ENCODE measurements around the gene MYH2. TPM values are rescaled to one million over a fixed set of nuclear protein-coding genes. Genes with fewer than 3 reads are reported as not detected.

MYH2 gene
- total and polyA plus RNA-seq, 2 donors (not counting 1 experiment from before 2014, with no cell fraction given): not detected

GRCh38 chr17:10521949-10522348 is 27.5 kb downstream of the MYH2 start:
- POLR2A ChIA-PET: no interaction called here
- Histone ChIP-seq H3K4me2 (replicated peaks; ENCODE audit: low read depth, low read length, poor library complexity, severe bottlenecking) (no peak overlapping the region), H3K79me2 (ENCODE audit: control insufficient read depth, insufficient read depth, low read length) (no peaks in the 10 kb centered on the region), H4K20me1 (ENCODE audit: control insufficient read depth, insufficient read depth, low read length, poor library complexity, severe bottlenecking) (no peaks in the 10 kb centered on the region), H3K36me3 (replicated peaks in 1 of 2; ENCODE audit: control extremely low read depth in 1 of 2, control insufficient read depth in 1 of 2, extremely low read depth in 1 of 2, insufficient read depth in 2 of 2, low read length in 1 of 2) (no peaks in the 10 kb centered on the region), H3K4me1 (ENCODE audit: control insufficient read depth in 2 of 2, insufficient read depth in 2 of 2, low read length in 2 of 2) (no peaks in the 10 kb centered on the region), H3K4me3 (ENCODE audit: control extremely low read depth in 1 of 5, extremely low read depth in 1 of 5, insufficient read depth in 1 of 5, low read depth in 2 of 5, low read length in 4 of 5) (no peak overlapping the region), H3K27ac (ENCODE audit: low read length in 2 of 2) (no peak overlapping the region), H3K9ac (ENCODE audit: low read length) (no peak overlapping the region), H3K9me3 (ENCODE audit: control extremely low read depth in 1 of 3, control insufficient read depth in 2 of 3, insufficient read depth in 1 of 3, low read length in 2 of 3) (peaks cover 0 to 6% (median 0%) of the 10 kb centered on the region in 3 donors), H3K27me3 (replicated peaks in 1 of 4; ENCODE audit: control extremely low read depth in 1 of 4, control insufficient read depth in 3 of 4, insufficient read depth in 4 of 4, low read length in 3 of 4) (no peaks in the 10 kb centered on the region), H2AFZ (ENCODE audit: insufficient read depth, low read depth, low read length, poor library complexity, severe bottlenecking) (no peak overlapping the region)
- no peak overlapping the region for H3K27ac Mint-ChIP-seq
- no peaks in the 10 kb centered on the region for H3K9me3 Mint-ChIP-seq (ENCODE audit: insufficient read depth)
- H3K4me1 Mint-ChIP-seq: no peaks in the 10 kb centered on the region
- DNase-seq (no peak), ATAC-seq (ENCODE audit: low read depth) (no peak)
- peaks cover 14% of the 10 kb centered on the region for H3K27me3 Mint-ChIP-seq
- intact Hi-C loops (cut with micrococcal nuclease): loop anchor here (10.0 kb wide), 1 partner anchor 823 kb away; no protein-coding TSS in a partner anchor
- TF ChIP-seq, protein P1, sequence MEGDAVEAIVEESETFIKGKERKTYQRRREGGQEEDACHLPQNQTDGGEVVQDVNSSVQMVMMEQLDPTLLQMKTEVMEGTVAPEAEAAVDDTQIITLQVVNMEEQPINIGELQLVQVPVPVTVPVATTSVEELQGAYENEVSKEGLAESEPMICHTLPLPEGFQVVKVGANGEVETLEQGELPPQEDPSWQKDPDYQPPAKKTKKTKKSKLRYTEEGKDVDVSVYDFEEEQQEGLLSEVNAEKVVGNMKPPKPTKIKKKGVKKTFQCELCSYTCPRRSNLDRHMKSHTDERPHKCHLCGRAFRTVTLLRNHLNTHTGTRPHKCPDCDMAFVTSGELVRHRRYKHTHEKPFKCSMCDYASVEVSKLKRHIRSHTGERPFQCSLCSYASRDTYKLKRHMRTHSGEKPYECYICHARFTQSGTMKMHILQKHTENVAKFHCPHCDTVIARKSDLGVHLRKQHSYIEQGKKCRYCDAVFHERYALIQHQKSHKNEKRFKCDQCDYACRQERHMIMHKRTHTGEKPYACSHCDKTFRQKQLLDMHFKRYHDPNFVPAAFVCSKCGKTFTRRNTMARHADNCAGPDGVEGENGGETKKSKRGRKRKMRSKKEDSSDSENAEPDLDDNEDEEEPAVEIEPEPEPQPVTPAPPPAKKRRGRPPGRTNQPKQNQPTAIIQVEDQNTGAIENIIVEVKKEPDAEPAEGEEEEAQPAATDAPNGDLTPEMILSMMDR (IDR thresholded peaks at IDR 0.05): no peak
- TF ChIP-seq EZH2 (IDR thresholded peaks at IDR 0.05; ENCODE audit: borderline replicate concordance, insufficient read depth, low read depth, low read length, poor library complexity, severe bottlenecking): no peak
- H3K4me3 Mint-ChIP-seq: no peak overlapping the region
- CTCF ChIA-PET: no interaction called here

- ATAC-seq (ENCODE audit: low read depth): no peak
- H3K27me3 Mint-ChIP-seq: peaks cover 13% of the 10 kb centered on the region
These were observed 31.0 kb downstream of the MYH2 start, which contains the start of gene MYH1 for GRCh38 chr17:10518271-10519037. TSS of gene MYH1 (minus strand) at chr17:10518542. CDS start at chr17:10516642, 1,900 bp downstream.

More at GRCh38 chr17:10518271-10519037, 31.0 kb downstream of the MYH2 start, which contains the start of gene MYH1:
- Histone ChIP-seq H3K4me1 (ENCODE audit: control insufficient read depth in 2 of 2, insufficient read depth in 2 of 2, low read length in 2 of 2) (no peaks in the 10 kb centered on the region), H3K9me3 (ENCODE audit: control extremely low read depth in 1 of 3, control insufficient read depth in 2 of 3, insufficient read depth in 1 of 3, low read length in 2 of 3) (peaks cover 0 to 5% (median 0%) of the 10 kb centered on the region in 3 donors), H4K20me1 (ENCODE audit: control insufficient read depth, insufficient read depth, low read length, poor library complexity, severe bottlenecking) (no peaks in the 10 kb centered on the region), H2AFZ (ENCODE audit: insufficient read depth, low read depth, low read length, poor library complexity, severe bottlenecking) (no peak within 1 kb of the TSS), H3K4me2 (replicated peaks; ENCODE audit: low read depth, low read length, poor library complexity, severe bottlenecking) (no peak within 1 kb of the TSS), H3K79me2 (ENCODE audit: control insufficient read depth, insufficient read depth, low read length) (no peaks in the 10 kb centered on the region), H3K9ac (ENCODE audit: low read length) (no peak within 1 kb of the TSS), H3K4me3 (ENCODE audit: control extremely low read depth in 1 of 5, extremely low read depth in 1 of 5, insufficient read depth in 1 of 5, low read depth in 2 of 5, low read length in 4 of 5) (no peak within 1 kb of the TSS), H3K27me3 (replicated peaks in 1 of 4; ENCODE audit: control extremely low read depth in 1 of 4, control insufficient read depth in 3 of 4, insufficient read depth in 4 of 4, low read length in 3 of 4) (no peaks in the 10 kb centered on the region), H3K27ac (ENCODE audit: low read length in 2 of 2) (no peak within 1 kb of the TSS), H3K36me3 (replicated peaks in 1 of 2; ENCODE audit: control extremely low read depth in 1 of 2, control insufficient read depth in 1 of 2, extremely low read depth in 1 of 2, insufficient read depth in 2 of 2, low read length in 1 of 2) (no peaks in the 10 kb centered on the region)
- DNase-seq: no peak
- POLR2A ChIA-PET: no interaction called here
- intact Hi-C loops (cut with micrococcal nuclease): no loop called here
- Mint-ChIP-seq H3K27ac (no peak within 1 kb of the TSS), H3K4me3 (no peak within 1 kb of the TSS), H3K9me3 (ENCODE audit: insufficient read depth) (no peaks in the 10 kb centered on the region), H3K4me1 (no peaks in the 10 kb centered on the region)
- TF ChIP-seq, protein P1 (IDR thresholded peaks at IDR 0.05): no peak
- no peak for TF ChIP-seq EZH2 (IDR thresholded peaks at IDR 0.05; ENCODE audit: borderline replicate concordance, insufficient read depth, low read depth, low read length, poor library complexity, severe bottlenecking)
- CTCF ChIA-PET: no interaction called here
- whole genome bisulfite sequencing (ENCODE audit: insufficient coverage): 84% methylated on average over 3 of the region's 11 CpGs

Data from B cell (primary cell).